Neural progenitor cell (in vitro differentiated cells): ENCODE results near the gene DOCK7. TPM values are rescaled to one million over a fixed set of nuclear protein-coding genes. Genes with fewer than 3 reads are reported as not detected.

Source experiments
- DNase-seq: peaks from one replicate; pipeline ENCODE4 v3.0.0-alpha.2; 2016; ENCODE audit warnings: low spot score
- H2AFZ ChIP-seq: fragments of 200-600 bp; sonication (generic); replicated peaks from 2 replicates; pipeline ENCODE4 v1.6.1; 2016; ENCODE audit warnings: antibody characterized with exemption
- H3F3A ChIP-seq: fragments of 200-600 bp; sonication (generic); 2 replicates; pipeline ENCODE4 v1.6.1; 2016; ENCODE audit warnings: antibody characterized with exemption, low read depth
- H3K27ac ChIP-seq: fragments of 200-600 bp; sonication (generic); 2 replicates; pipeline ENCODE4 v1.5.1; 2016; ENCODE audit warnings: mild to moderate bottlenecking
- H3K27me3 ChIP-seq: fragments of 200-600 bp; sonication (generic); 2 replicates; pipeline ENCODE4 v1.6.1; 2016; ENCODE audit warnings: mild to moderate bottlenecking, moderate library complexity
- H3K36me3 ChIP-seq: fragments of 200-600 bp; sonication (generic); 2 replicates; pipeline ENCODE4 v1.5.1; 2016
- H3K4me1 ChIP-seq: fragments of 200-600 bp; sonication (generic); 2 replicates; pipeline ENCODE4 v1.6.1; 2016; ENCODE audit warnings: mixed run types
- H3K4me2 ChIP-seq: fragments of 200-600 bp; sonication (generic); 2 replicates; pipeline ENCODE4 v1.6.1; 2016
- H3K4me3 ChIP-seq: fragments of 200-600 bp; sonication (generic); 2 replicates; pipeline ENCODE4 v1.5.1; 2016
- H3K79me2 ChIP-seq: fragments of 200-600 bp; sonication (generic); 2 replicates; pipeline ENCODE4 v1.6.1; 2016; ENCODE audit warnings: low read depth
- H3K9ac ChIP-seq: fragments of 200-600 bp; sonication (generic); 2 replicates; pipeline ENCODE4 v1.6.1; 2016
- H3K9me3 ChIP-seq: fragments of 200-600 bp; sonication (generic); 2 replicates; pipeline ENCODE4 v1.5.1; 2016; ENCODE audit warnings: low read depth
- H4K20me1 ChIP-seq: fragments of 200-600 bp; sonication (generic); 2 replicates; pipeline ENCODE4 v1.6.1; 2016; ENCODE audit warnings: low read depth
- H3K27ac Mint-ChIP-seq: 3 replicates; pipeline ENCODE4 v1.8.0; 2021; ENCODE audit warnings: mixed read lengths
- H3K27me3 Mint-ChIP-seq: 2 replicates; pipeline ENCODE4 v1.8.0; 2022; ENCODE audit warnings: low read depth, mild to moderate bottlenecking, inconsistent platforms, moderate library complexity, mixed read lengths; ENCODE audit not compliant: insufficient read depth
- H3K36me3 Mint-ChIP-seq: 3 replicates; pipeline ENCODE4 v1.8.0; 2021; ENCODE audit warnings: mixed read lengths
- H3K4me1 Mint-ChIP-seq: 3 replicates; pipeline ENCODE4 v1.8.0; 2021; ENCODE audit warnings: mixed read lengths
- H3K4me3 Mint-ChIP-seq: 3 replicates; pipeline ENCODE4 v1.8.0; 2021; ENCODE audit warnings: mild to moderate bottlenecking, moderate library complexity, mixed read lengths
- H3K9me3 Mint-ChIP-seq: 3 replicates; pipeline ENCODE4 v1.8.0; 2020; ENCODE audit warnings: mixed read lengths
- CTCF ChIP-seq: fragments of 200-600 bp; sonication (generic); IDR thresholded peaks from 2 replicates; pipeline ENCODE4 v1.5.1; 2017; ENCODE audit warnings: antibody characterized with exemption, mild to moderate bottlenecking
- EZH2 ChIP-seq: fragments of 200-600 bp; sonication (generic); IDR thresholded peaks from 2 replicates; pipeline ENCODE4 v1.6.1; 2017; ENCODE audit warnings: antibody characterized with exemption, mild to moderate bottlenecking, moderate library complexity
- EZH2phosphoT487 ChIP-seq: fragments of 200-600 bp; sonication (generic); IDR thresholded peaks from 2 replicates; pipeline ENCODE4 v1.6.1; 2017; ENCODE audit warnings: antibody characterized with exemption
- total RNA-seq: library from RNA; depleted of rRNA; stranded (reverse); fragments of >200 nt; gene quantifications from 2 replicates; pipeline ENCODE4 v1.2.3, GENCODE V29; 2015; ENCODE audit warnings: low replicate concordance

Gene DOCK7
- total RNA-seq, 1 donor from 2014 or later, result 92.7 TPM

DNA sequence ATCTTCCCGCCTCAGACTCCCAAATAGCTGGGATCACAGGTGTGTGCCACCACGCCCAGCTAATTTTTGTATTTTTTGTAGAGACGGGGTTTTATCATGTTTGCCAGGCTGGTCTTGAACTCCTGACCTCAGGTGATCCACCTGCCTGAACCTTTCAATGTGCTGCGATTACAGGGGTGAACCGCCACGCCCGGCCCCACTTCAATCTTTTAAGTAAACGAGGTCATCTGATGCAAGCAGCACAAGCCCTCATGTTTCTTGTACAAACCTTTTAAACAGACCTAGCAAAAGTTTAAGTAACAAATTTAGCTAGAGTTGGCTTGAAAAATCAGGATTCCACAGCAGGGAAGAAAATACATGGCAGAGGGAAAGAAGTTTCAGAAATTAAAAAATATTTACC lies 272.5 kb downstream of the DOCK7 start:
- H3K4me1 Mint-ChIP-seq, result peaks cover 7% of the 10 kb centered on the region
- H3K27me3 ChIP-seq, result no peaks in the 10 kb centered on the region
- no peaks in the 10 kb centered on the region for H4K20me1 ChIP-seq
- H3K9me3 Mint-ChIP-seq, result no peaks in the 10 kb centered on the region
- H3K4me3 ChIP-seq, result no peak overlapping the region
- no peak overlapping the region for H3K4me3 Mint-ChIP-seq
- H3K27ac ChIP-seq, result no peak overlapping the region
- no peaks in the 10 kb centered on the region for H3K36me3 ChIP-seq
- no peaks in the 10 kb centered on the region for H3K79me2 ChIP-seq
- H2AFZ ChIP-seq, result no peak overlapping the region
- peaks cover 5% of the 10 kb centered on the region for H3K4me1 ChIP-seq
- H3K4me2 ChIP-seq, result no peak overlapping the region
- TF ChIP-seq EZH2, result no peak
- TF ChIP-seq CTCF, result no peak
- no peak for TF ChIP-seq EZH2phosphoT487
- no peak overlapping the region for H3K9ac ChIP-seq
- H3K27ac Mint-ChIP-seq, result no peak overlapping the region
- peaks cover 4% of the 10 kb centered on the region for H3F3A ChIP-seq
- no peaks in the 10 kb centered on the region for H3K36me3 Mint-ChIP-seq
- H3K27me3 Mint-ChIP-seq, result peaks cover 4% of the 10 kb centered on the region
- H3K9me3 ChIP-seq, result no peaks in the 10 kb centered on the region
- DNase-seq, result no peak

DNA sequence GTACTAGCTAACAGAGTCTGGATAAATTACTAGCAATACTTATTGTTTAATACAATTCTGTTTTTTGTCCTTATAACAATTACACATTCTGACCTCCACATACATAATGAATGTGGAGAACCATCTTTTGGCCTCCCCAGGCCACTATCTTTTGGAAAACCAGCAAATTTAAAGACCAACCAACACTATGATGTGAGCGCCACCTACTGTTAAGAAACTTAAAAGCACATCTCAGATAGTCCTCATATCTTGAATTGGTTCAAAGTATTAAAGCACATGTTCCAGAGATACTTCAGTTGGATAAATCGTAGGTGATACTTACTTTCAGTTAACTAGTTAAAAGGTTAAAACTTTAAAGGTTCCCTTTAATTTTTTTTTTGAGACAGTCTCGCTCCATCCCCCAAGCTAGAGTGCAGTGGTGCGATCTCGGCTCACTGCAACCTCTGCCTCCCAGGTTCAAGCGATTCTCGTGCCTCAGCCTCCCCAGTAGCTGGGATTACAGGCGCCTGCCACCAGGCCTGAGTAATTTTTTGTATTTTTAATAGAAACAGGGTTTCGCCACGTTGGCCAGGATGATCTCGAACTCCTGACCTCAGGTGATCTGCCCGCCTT lies 280.7 kb downstream of the DOCK7 start:
- no peak overlapping the region for H3K27ac ChIP-seq
- H3K4me2 ChIP-seq, result no peak overlapping the region
- Mint-ChIP-seq H3K9me3 (no peaks in the 10 kb centered on the region), H3K4me3 (no peak overlapping the region), H3K36me3 (no peaks in the 10 kb centered on the region), H3K4me1 (peaks cover 19% of the 10 kb centered on the region), H3K27me3 (peaks cover 15% of the 10 kb centered on the region), H3K27ac (no peak overlapping the region)
- no peak overlapping the region for H3K9ac ChIP-seq
- peak; percentile 73 for DNase-seq
- H3K36me3 ChIP-seq, result no peaks in the 10 kb centered on the region
- no peaks in the 10 kb centered on the region for H3K79me2 ChIP-seq
- no peaks in the 10 kb centered on the region for H3K27me3 ChIP-seq
- H3K4me3 ChIP-seq, result no peak overlapping the region
- no peaks in the 10 kb centered on the region for H3K4me1 ChIP-seq
- H4K20me1 ChIP-seq, result no peaks in the 10 kb centered on the region
- H3K9me3 ChIP-seq, result no peaks in the 10 kb centered on the region
- peaks cover 4% of the 10 kb centered on the region for H3F3A ChIP-seq
- H2AFZ ChIP-seq, result no peak overlapping the region
- TF ChIP-seq CTCF (peak; percentile 96), EZH2phosphoT487 (no peak)

DNA sequence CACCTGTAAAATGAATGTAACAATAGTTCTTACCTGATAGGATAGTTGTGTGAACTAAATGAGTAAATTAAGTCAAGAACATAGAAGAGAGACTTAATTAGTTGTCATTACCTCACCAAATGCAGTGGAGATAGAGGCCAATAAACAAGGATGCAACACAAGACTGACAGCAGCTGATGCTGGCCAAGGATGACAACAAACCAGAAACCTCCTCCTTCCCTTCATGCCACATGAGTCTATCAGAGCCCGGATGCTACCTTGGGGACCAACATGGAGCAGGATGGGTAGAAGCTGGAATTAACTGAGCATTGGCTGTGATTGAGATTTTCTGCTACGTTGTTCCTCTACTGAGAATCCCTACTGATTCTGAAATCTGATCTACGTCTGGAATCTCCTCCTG lies 281.6 kb downstream of the DOCK7 start:
- peaks cover 17% of the 10 kb centered on the region for H3K4me1 Mint-ChIP-seq
- H3K4me3 ChIP-seq, result no peak overlapping the region
- TF ChIP-seq CTCF, result no peak
- no peak for TF ChIP-seq EZH2
- TF ChIP-seq EZH2phosphoT487, result no peak
- H3K79me2 ChIP-seq, result no peaks in the 10 kb centered on the region
- no peak overlapping the region for H3K27ac Mint-ChIP-seq
- no peaks in the 10 kb centered on the region for H3K27me3 ChIP-seq
- H3K36me3 Mint-ChIP-seq, result no peaks in the 10 kb centered on the region
- H3K4me3 Mint-ChIP-seq, result peak overlapping the region; percentile 31
- H3K4me1 ChIP-seq, result peaks cover 4% of the 10 kb centered on the region
- no peak overlapping the region for H3K27ac ChIP-seq
- no peak overlapping the region for H3K4me2 ChIP-seq
- peaks cover 14% of the 10 kb centered on the region for H3K27me3 Mint-ChIP-seq
- no peak overlapping the region for H3K9ac ChIP-seq
- no peaks in the 10 kb centered on the region for H4K20me1 ChIP-seq
- H3K9me3 ChIP-seq, result no peaks in the 10 kb centered on the region
- H3F3A ChIP-seq, result peaks cover 6% of the 10 kb centered on the region
- no peak overlapping the region for H2AFZ ChIP-seq
- H3K9me3 Mint-ChIP-seq, result no peaks in the 10 kb centered on the region
- H3K36me3 ChIP-seq, result no peaks in the 10 kb centered on the region
- no peak for DNase-seq
